ENCODE measurements around the gene CCR8.

DNA sequence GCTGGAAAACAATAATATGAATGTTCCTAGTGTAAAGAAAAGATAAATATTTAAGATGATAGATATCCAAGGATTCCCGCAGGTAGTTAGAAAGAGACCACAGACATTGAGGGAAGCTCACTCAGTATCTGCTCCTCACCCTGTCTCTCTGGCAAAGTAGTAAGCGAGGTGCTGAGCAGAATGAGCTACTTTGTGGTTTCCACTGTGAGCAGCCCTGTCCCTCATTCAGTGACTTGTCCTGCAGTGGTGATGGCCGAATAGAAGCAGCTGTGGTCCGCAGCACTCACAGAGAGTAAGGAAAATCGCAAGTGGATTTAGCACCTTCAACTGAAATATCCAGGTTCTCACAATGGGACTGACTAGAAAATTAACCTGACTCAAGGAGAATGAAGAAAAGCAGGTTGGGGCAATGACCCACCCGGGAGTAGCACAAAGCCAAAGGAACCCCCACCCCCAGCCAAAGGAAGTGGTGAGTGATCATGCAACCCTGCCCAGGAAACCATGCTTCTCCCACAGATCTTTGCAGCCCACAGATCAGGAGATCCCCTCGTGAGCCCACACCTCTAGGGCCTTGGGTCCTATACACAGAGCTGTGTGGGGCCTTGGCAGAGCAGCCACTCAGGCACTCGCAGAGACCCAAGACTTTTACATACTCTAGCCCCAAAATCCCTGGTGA, 31.9 kb downstream of the CCR8 start:
- TF ChIP-seq, protein P1, sequence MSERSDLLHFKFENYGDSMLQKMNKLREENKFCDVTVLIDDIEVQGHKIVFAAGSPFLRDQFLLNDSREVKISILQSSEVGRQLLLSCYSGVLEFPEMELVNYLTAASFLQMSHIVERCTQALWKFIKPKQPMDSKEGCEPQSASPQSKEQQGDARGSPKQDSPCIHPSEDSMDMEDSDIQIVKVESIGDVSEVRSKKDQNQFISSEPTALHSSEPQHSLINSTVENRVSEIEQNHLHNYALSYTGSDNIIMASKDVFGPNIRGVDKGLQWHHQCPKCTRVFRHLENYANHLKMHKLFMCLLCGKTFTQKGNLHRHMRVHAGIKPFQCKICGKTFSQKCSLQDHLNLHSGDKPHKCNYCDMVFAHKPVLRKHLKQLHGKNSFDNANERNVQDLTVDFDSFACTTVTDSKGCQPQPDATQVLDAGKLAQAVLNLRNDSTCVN (tag by site-specific recombination; optimal IDR thresholded peaks at IDR 0.05), result no peak
- TF ChIP-seq TRIM28 (IDR thresholded peaks at IDR 0.05; ENCODE audit: borderline replicate concordance, low read length) (no peak), SETDB1 (IDR thresholded peaks at IDR 0.05; ENCODE audit: insufficient read length, low read length) (no peak), ZNF324 (tag by site-specific recombination; IDR thresholded peaks at IDR 0.05) (no peak)
- TF ChIP-seq, protein P2, sequence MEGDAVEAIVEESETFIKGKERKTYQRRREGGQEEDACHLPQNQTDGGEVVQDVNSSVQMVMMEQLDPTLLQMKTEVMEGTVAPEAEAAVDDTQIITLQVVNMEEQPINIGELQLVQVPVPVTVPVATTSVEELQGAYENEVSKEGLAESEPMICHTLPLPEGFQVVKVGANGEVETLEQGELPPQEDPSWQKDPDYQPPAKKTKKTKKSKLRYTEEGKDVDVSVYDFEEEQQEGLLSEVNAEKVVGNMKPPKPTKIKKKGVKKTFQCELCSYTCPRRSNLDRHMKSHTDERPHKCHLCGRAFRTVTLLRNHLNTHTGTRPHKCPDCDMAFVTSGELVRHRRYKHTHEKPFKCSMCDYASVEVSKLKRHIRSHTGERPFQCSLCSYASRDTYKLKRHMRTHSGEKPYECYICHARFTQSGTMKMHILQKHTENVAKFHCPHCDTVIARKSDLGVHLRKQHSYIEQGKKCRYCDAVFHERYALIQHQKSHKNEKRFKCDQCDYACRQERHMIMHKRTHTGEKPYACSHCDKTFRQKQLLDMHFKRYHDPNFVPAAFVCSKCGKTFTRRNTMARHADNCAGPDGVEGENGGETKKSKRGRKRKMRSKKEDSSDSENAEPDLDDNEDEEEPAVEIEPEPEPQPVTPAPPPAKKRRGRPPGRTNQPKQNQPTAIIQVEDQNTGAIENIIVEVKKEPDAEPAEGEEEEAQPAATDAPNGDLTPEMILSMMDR (tag by site-specific recombination; IDR thresholded peaks at IDR 0.05), result no peak
- TF ChIP-seq, protein P3, sequence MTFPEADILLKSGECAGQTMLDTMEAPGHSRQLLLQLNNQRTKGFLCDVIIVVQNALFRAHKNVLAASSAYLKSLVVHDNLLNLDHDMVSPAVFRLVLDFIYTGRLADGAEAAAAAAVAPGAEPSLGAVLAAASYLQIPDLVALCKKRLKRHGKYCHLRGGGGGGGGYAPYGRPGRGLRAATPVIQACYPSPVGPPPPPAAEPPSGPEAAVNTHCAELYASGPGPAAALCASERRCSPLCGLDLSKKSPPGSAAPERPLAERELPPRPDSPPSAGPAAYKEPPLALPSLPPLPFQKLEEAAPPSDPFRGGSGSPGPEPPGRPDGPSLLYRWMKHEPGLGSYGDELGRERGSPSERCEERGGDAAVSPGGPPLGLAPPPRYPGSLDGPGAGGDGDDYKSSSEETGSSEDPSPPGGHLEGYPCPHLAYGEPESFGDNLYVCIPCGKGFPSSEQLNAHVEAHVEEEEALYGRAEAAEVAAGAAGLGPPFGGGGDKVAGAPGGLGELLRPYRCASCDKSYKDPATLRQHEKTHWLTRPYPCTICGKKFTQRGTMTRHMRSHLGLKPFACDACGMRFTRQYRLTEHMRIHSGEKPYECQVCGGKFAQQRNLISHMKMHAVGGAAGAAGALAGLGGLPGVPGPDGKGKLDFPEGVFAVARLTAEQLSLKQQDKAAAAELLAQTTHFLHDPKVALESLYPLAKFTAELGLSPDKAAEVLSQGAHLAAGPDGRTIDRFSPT (tag by site-specific recombination; IDR thresholded peaks at IDR 0.05), result no peak

Data from HEK293 (cell line).